RPMI8226 (cell line): ENCODE measurements around the gene ADGRG2.
A peak's percentile ranks its signal among the peaks of the same experiment; 100 is the strongest.

Experiments
- DNase-seq: peaks from one replicate; pipeline ENCODE4 v3.0.0-alpha.2; 2015

Gene ADGRG2, protein sequence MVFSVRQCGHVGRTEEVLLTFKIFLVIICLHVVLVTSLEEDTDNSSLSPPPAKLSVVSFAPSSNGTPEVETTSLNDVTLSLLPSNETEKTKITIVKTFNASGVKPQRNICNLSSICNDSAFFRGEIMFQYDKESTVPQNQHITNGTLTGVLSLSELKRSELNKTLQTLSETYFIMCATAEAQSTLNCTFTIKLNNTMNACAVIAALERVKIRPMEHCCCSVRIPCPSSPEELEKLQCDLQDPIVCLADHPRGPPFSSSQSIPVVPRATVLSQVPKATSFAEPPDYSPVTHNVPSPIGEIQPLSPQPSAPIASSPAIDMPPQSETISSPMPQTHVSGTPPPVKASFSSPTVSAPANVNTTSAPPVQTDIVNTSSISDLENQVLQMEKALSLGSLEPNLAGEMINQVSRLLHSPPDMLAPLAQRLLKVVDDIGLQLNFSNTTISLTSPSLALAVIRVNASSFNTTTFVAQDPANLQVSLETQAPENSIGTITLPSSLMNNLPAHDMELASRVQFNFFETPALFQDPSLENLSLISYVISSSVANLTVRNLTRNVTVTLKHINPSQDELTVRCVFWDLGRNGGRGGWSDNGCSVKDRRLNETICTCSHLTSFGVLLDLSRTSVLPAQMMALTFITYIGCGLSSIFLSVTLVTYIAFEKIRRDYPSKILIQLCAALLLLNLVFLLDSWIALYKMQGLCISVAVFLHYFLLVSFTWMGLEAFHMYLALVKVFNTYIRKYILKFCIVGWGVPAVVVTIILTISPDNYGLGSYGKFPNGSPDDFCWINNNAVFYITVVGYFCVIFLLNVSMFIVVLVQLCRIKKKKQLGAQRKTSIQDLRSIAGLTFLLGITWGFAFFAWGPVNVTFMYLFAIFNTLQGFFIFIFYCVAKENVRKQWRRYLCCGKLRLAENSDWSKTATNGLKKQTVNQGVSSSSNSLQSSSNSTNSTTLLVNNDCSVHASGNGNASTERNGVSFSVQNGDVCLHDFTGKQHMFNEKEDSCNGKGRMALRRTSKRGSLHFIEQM

DNA sequence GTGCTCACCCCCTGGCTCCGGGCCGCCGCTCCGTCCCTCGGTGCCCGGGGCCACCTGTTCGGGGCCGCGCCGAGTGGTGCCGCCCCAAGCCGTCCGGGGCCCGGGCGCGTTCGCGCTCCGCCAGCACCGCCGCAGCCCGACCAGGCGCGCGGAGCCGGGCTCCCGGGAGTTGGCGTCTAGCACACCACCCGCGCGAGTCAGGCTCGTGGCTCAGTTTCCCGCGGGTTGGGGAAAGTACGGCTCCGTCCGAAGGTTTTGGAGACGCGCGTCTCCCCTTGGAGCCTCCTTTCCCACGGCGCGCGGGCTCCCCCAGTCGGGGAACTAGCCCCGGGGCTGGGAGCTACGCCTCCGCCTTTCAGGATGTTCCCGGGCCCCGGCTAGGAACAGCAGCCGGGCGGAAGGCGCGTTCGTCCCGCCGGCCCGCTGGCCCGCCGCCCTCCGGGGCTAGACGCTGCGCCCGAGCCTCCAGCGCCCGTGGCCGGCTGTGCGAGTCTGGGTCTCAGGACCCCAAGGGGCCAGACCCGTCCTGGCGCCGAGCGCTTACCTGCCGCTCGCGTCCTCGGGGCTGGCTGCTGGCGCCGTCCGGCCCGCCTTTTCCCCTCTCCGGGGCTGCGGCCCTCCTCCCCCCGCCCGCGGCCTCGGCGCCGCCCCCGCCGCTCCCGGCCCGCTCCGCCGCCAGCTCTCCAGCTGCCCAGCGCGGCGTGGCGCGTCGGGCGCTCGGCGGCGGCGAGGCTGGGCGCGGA, at the start of gene ADGRG2:
TSS of gene ADGRG2 (minus strand) at position 571 of the 743 bp plus-strand sequence. CDS start 53,634 bp downstream, outside the sequence.
- peak; percentile 48 for DNase-seq

- no peak for DNase-seq
Observed at GRCh38 chrX:19168609-19169008, 46.3 kb upstream of the ADGRG2 start.

DNA sequence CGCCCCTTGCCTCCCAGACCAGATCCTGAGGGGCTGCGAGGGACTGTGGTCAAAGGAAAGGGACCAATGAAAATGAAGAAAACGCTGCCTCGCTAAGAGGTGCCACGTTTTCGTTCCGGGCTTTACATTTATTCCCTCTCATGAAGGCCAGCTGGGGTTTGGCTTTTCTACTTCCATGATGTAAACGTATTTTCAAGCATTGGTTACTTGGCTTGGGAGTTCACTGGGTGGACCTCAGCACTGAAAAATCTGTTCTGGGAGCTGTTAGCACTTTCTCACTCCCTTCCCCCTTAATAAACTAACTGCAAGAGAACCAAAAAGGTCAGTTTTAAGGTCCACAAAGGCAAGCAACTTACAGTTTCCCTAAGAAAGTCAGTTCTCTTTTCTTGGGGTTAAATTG, 40.6 kb upstream of the ADGRG2 start:
- no peak for DNase-seq

GRCh38 chrX:19156186-19156585, 33.9 kb upstream of the ADGRG2 start:
- DNase-seq, result no peak

- DNase-seq, result no peak
Observed at GRCh38 chrX:19152762-19153161, 30.5 kb upstream of the ADGRG2 start.

GRCh38 chrX:19137067-19137466, 14.8 kb upstream of the ADGRG2 start:
- DNase-seq, result no peak

DNA sequence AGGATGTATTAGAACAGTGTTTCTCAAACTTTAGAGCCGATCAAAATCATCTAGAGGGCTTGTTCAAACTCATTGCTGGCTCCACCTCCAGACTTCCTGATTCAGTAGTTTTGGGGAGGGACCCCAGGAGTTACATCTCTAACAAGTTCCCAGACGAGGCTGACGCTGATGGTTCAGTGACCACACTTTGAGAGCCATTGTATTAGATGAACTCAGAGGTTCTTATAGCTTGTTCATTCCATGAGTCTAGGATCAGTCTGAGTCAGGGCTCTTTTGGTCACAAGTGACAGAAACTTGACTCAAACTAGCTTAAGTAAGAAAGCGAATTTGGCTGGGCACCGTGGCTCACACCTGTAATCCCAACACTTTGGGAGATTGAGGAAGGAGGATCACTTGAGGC, 11.5 kb upstream of the ADGRG2 start:
- DNase-seq, result no peak

- no peak for DNase-seq
Observed at GRCh38 chrX:19133231-19133630, 11.0 kb upstream of the ADGRG2 start.

DNA sequence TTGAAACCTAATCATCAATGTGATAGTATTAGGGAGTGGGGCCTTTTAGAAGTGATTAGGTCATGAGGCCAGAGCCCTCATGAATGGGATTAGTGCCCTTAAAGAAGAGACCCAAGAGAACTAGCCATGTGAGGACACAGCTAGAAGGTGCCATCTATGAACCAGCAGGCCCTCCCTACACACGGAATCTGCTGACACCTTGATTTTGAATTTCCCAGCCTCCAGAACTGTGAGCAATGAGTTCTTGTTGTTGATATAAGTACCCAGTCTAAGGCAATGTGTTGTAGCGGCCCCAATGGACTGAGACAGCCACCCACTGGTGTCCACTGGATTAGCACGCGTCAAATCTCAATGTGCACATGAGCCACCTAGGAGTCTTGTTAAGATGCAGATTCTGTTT, 8.4 kb upstream of the ADGRG2 start:
- no peak for DNase-seq

GRCh38 chrX:19129694-19130093, 7.4 kb upstream of the ADGRG2 start:
- DNase-seq, result no peak

- DNase-seq, result no peak
Observed at GRCh38 chrX:19127649-19128168, 5.4 kb upstream of the ADGRG2 start.

DNA sequence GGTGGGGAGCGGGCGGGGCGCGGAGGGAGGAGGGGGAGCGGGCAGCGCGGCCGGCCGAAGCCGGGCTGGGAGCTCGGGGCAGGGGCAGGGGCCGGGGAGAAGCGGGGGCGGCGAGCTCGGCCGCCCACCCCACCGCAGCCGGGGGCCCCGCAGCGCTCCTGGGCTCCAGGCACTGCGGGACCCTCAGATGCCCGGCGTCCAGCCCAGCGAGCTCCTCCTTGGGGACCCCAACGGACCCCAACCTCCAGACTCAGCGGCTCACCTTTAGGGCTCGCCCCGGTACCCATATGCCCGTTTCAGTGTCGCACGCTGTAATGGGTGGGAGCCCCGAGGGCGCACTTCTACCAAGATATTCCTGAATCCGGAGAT, 357 bp upstream of the ADGRG2 start:
- DNase-seq, result no peak

DNA sequence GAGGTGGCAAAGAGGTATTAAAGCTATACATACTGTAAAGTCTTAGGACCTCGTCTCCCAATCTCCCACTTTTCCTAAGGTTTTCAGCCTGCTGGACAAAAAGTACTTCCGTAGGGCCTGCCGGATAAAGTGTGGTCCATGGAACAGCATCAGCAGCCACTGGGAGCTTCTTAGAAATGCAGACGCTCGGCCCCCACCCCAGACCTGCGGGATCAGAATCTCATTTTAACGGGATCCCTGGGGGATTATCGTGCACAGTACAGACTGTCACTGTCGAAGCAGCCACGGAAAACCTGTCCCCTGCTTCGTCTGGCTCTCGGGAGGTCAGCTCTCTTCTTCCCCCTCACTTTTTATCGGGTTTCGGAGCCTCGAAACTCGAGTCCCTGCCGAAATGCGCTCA, 802 bp downstream of the ADGRG2 start:
- no peak for DNase-seq

DNA sequence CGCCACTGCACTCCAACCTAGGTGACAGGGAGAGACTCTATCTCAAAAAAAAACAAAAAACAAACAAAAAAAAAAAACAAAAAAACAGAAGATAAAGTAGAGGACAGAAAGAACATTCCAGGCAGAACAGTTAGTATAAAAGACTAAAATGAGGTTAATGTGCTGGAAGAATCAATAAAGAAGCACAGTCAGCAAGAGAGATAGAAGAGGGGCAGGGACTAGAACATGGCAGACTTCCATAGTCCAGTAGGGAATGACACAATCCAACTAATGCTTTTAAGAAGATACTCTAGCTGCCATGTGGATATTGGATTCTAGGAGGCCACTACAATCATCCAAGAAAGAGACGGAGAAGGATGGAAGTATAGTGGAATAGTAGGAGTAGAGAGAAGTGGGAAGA, 11.6 kb downstream of the ADGRG2 start:
- no peak for DNase-seq

DNA sequence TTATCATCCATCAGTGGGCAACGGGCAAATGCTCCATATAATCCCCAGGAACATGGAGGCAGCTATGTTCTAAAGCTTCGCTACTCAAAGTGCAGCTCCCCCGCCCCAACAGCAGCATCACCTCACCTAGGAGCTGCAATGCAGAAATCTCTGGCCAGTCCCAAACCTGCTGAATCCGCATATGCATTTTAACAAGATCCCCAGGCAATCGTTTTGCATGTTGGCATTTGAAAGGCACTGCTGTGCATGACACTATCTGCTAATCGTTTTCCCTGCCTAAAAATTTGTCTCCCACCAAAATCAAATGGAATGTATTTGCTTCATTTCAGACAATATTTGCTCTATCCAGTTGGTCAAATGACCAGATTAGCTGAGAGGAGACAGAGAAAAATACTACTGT, 15.2 kb downstream of the ADGRG2 start:
- DNase-seq, result no peak

GRCh38 chrX:19100586-19100985, 21.7 kb downstream of the ADGRG2 start:
- no peak for DNase-seq

DNA sequence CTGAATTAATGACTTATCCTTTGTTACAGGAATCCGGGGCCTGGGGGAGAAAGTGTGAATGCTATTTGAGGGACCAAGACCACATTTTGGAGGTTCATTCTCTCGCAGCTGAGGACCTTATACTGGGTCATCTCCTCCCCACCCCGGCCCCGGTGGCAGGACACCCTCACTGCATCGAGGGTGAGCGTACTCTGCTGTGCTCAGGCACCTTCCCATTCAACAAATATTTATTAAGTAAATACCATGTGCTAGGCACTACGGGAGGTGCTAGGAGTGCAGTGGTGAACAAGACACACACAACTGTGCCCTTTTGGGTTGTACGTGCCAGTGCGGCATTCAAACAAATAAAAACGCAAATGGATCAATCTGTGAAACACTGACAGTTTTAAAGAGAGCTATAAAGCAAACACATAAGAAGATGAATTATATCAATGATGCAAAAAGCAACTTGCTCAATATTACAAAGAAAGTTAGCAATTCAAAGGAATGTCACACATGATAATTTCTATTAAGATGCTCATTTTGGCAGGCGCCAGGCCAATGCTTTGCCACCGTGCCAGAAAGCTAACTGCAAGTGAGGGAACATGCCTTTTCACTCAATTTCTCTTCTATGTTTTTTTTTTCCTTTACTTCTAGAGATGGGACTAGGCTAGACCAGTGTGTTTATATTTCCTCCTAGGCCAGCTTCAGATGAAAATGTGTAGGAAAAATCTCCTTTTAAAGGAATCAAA, 24.6 kb downstream of the ADGRG2 start:
- DNase-seq, result no peak

DNA sequence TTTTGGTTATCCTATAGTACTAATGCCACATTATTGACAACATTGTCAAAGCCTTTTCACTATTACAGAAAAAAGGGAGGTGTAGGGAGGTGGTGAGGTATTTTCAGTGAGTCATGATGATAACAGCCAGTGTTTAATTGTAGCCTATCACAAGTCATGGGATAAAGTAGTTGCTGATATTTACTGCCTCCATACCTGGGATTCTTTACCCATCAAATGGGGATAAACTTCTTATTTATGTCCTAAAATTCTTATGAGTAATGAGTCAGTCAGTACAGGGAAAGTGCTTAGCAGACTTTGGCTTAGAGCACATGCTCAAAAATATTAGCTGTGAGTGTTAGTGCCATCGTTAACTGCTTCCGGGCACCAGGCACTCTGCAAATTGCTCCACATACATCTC, 25.7 kb downstream of the ADGRG2 start:
- DNase-seq, result no peak

- DNase-seq, result no peak
Observed at GRCh38 chrX:19094654-19095053, 27.6 kb downstream of the ADGRG2 start.

GRCh38 chrX:19091596-19091995, 30.7 kb downstream of the ADGRG2 start:
- no peak for DNase-seq

DNA sequence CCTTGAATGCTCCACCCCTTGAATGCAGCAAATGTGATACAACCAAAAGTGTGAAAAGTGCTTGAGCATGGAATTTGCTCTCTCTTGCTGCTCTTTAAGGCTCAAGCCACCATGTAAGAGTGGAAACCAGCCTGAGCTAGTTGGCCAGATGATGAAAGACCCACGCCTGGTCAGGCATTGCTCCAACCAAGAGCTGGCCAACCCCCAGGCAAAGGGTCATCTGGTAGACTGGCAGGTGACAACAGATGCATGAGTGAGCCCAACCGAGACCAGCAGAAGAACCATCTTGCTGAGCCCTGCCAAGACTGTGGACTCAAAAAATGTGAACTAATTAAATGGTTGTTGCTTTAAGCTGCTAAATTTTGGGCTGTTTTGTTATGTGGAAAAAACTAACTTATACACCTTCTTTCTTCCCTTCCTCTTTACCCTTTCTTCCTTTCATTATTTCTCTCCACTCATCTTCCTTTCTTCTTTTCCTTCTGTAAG, 32.7 kb downstream of the ADGRG2 start:
- no peak for DNase-seq
